ENCODE measurements around the gene OR4D11. TPM values are rescaled to one million over a fixed set of nuclear protein-coding genes. Genes with fewer than 3 reads are reported as not detected.

Gene OR4D11
- total and polyA plus RNA-seq, 2 donors (not counting 3 experiments of a cell fraction or from before 2014, with no cell fraction given) = not detected

- no TSS peak for BruUV-seq (replicated peaks)
- peak overlapping the region; percentile 64 for H2AFZ ChIP-seq (ENCODE audit: low read depth, low read length)
- H3K36me3 ChIP-seq (ENCODE audit: control insufficient read depth in 2 of 2, extremely low read depth in 1 of 2, insufficient read depth in 2 of 2, low read length in 2 of 2) = no peaks in the 10 kb centered on the region
- POLR2A ChIA-PET = no interaction called here
- peak overlapping the region; percentile 29 for H3K4me2 ChIP-seq (ENCODE audit: insufficient read depth, low read length)
- no peaks in the 10 kb centered on the region for H3K9me3 ChIP-seq (replicated peaks; ENCODE audit: control insufficient read depth, insufficient read depth, low read length)
- no peak overlapping the region for H3K4me3 ChIP-seq (replicated peaks in 1 of 3; ENCODE audit: insufficient read depth in 1 of 3, low read depth in 1 of 3, low read length in 3 of 3)
- CTCF ChIA-PET = interaction anchor here (0.9 to 1.4 kb wide), 2 partner anchors 12 to 74 kb away, joined by 3 to 4 read pairs; no protein-coding TSS in a partner anchor
- H3K27me3 ChIP-seq (ENCODE audit: control insufficient read depth in 2 of 2, insufficient read depth in 2 of 2, low read length in 2 of 2) = no peaks in the 10 kb centered on the region
- peak; percentile 55 for FAIRE-seq
- H3K4me1 ChIP-seq (ENCODE audit: control insufficient read depth, extremely low read depth, insufficient read depth, low read length) = peaks cover 7% of the 10 kb centered on the region
- H3K9me1 ChIP-seq (replicated peaks; ENCODE audit: control insufficient read depth, extremely low read depth, insufficient read depth, low read length) = no peaks in the 10 kb centered on the region
- intact Hi-C loops (cut with micrococcal nuclease) = no loop called here
- TF ChIP-seq CTCF (IDR thresholded peaks at IDR 0.05; ENCODE audit: extremely low read depth in 1 of 2, insufficient read depth in 1 of 2, low read depth in 1 of 2, low read length in 2 of 2) (peak in 1 of 2 donors; percentile 11), FOS (IDR thresholded peaks at IDR 0.05; ENCODE audit: borderline replicate concordance, insufficient read depth, low read length) (peak; percentile 42), GATA2 (IDR thresholded peaks at IDR 0.05; ENCODE audit: insufficient read depth, insufficient read length, low read depth, low read length) (peak; percentile 20), MAX (IDR thresholded peaks at IDR 0.05; ENCODE audit: insufficient read depth, insufficient read length) (no peak)
- H4K20me1 ChIP-seq (replicated peaks; ENCODE audit: control insufficient read depth, extremely low read depth, insufficient read depth, low read length) = no peaks in the 10 kb centered on the region
- no peak overlapping the region for H3K9ac ChIP-seq (replicated peaks; ENCODE audit: extremely low read depth, insufficient read depth, low read length)
- no peak overlapping the region for H3K27ac ChIP-seq (ENCODE audit: insufficient read depth, low read depth, low read length)
- no peaks in the 10 kb centered on the region for H3K79me2 ChIP-seq (ENCODE audit: control insufficient read depth, insufficient read depth, low read length)
- DNase-seq (ENCODE audit: low read depth, low spot score) = peak; percentile 85
- dilution Hi-C loops (cut with MboI; ENCODE audit: extremely low pct_ligation_motif_present, low sequenced_read_pairs) = no loop called here
Observed at GRCh38 chr11:59463190-59463641, 40.2 kb upstream of the OR4D11 start.

GRCh38 chr11:59473015-59473414 lies 30.4 kb upstream of the OR4D11 start, which contains the start of gene OR4D10:
Gene OR4D10, plus strand, starts transcription at chr11:59473315. Its CDS starts 4,115 bp downstream, at chr11:59477430.
- BruUV-seq (replicated peaks) = no TSS peak
- no peak within 1 kb of the TSS for H3K27ac ChIP-seq (ENCODE audit: insufficient read depth, low read depth, low read length)
- dilution Hi-C loops (cut with MboI; ENCODE audit: extremely low pct_ligation_motif_present, low sequenced_read_pairs) (no loop called here), intact Hi-C loops (cut with micrococcal nuclease) (no loop called here)
- no peaks in the 10 kb centered on the region for H3K79me2 ChIP-seq (ENCODE audit: control insufficient read depth, insufficient read depth, low read length)
- no peaks in the 10 kb centered on the region for H3K4me1 ChIP-seq (ENCODE audit: control insufficient read depth, extremely low read depth, insufficient read depth, low read length)
- H4K20me1 ChIP-seq (replicated peaks; ENCODE audit: control insufficient read depth, extremely low read depth, insufficient read depth, low read length) = no peaks in the 10 kb centered on the region
- no peaks in the 10 kb centered on the region for H3K36me3 ChIP-seq (ENCODE audit: control insufficient read depth in 2 of 2, extremely low read depth in 1 of 2, insufficient read depth in 2 of 2, low read length in 2 of 2)
- no peaks in the 10 kb centered on the region for H3K9me1 ChIP-seq (replicated peaks; ENCODE audit: control insufficient read depth, extremely low read depth, insufficient read depth, low read length)
- H3K4me2 ChIP-seq (ENCODE audit: insufficient read depth, low read length) = no peak within 1 kb of the TSS
- H3K9me3 ChIP-seq (replicated peaks; ENCODE audit: control insufficient read depth, insufficient read depth, low read length) = no peaks in the 10 kb centered on the region
- H3K27me3 ChIP-seq (ENCODE audit: control insufficient read depth in 2 of 2, insufficient read depth in 2 of 2, low read length in 2 of 2) = no peaks in the 10 kb centered on the region
- H2AFZ ChIP-seq (ENCODE audit: low read depth, low read length) = no peak within 1 kb of the TSS
- no peak within 1 kb of the TSS for H3K9ac ChIP-seq (replicated peaks; ENCODE audit: extremely low read depth, insufficient read depth, low read length)
- CTCF ChIA-PET = no interaction called here
- DNase-seq (ENCODE audit: low read depth, low spot score) (no peak), FAIRE-seq (no peak)
- no peak within 1 kb of the TSS for H3K4me3 ChIP-seq (replicated peaks in 1 of 3; ENCODE audit: insufficient read depth in 1 of 3, low read depth in 1 of 3, low read length in 3 of 3)
- no peak for TF ChIP-seq CTCF (IDR thresholded peaks at IDR 0.05; ENCODE audit: extremely low read depth in 1 of 2, insufficient read depth in 1 of 2, low read depth in 1 of 2, low read length in 2 of 2)
- no peak for TF ChIP-seq GATA2 (IDR thresholded peaks at IDR 0.05; ENCODE audit: insufficient read depth, insufficient read length, low read depth, low read length)
- no peak for TF ChIP-seq FOS (IDR thresholded peaks at IDR 0.05; ENCODE audit: borderline replicate concordance, insufficient read depth, low read length)
- TF ChIP-seq EZH2 (IDR thresholded peaks at IDR 0.05; ENCODE audit: borderline replicate concordance, low read depth, low read length, severe bottlenecking) = no peak
- no peak for TF ChIP-seq POLR2A (IDR thresholded peaks at IDR 0.05; ENCODE audit: low read depth, low read length)
- no peak for TF ChIP-seq POLR2AphosphoS5 (IDR thresholded peaks at IDR 0.05; ENCODE audit: insufficient read depth, low read depth, low read length)
- TF ChIP-seq MAX (IDR thresholded peaks at IDR 0.05; ENCODE audit: insufficient read depth, insufficient read length) = no peak
- no peak for TF ChIP-seq JUN (IDR thresholded peaks at IDR 0.05; ENCODE audit: borderline replicate concordance, insufficient read depth, insufficient read length, low read depth)
- TF ChIP-seq MYC (IDR thresholded peaks at IDR 0.05; ENCODE audit: low read depth, low read length) = no peak
- POLR2A ChIA-PET = no interaction called here
